ENCODE results near the gene ID3.

Gene ID3

GRCh38 chr1:23559136-23559984 lies at the start of gene ID3:
Gene ID3, minus strand, starts transcription at chr1:23559501. Its CDS starts 75 bp downstream, at chr1:23559426.
- peak; percentile 95 for DNase-seq

- no peak for DNase-seq
Measured at GRCh38 chr1:23607944-23608343, 48.6 kb upstream of the ID3 start.

- DNase-seq: no peak
Measured at GRCh38 chr1:23601968-23602876, 42.9 kb upstream of the ID3 start.

GRCh38 chr1:23601135-23601967 lies 42.0 kb upstream of the ID3 start:
- no peak for DNase-seq

- no peak for DNase-seq
Measured at GRCh38 chr1:23600283-23600682, 41.0 kb upstream of the ID3 start.

GRCh38 chr1:23599125-23599524 lies 39.8 kb upstream of the ID3 start:
- DNase-seq: no peak

- no peak for DNase-seq
Measured at GRCh38 chr1:23598424-23598823, 39.1 kb upstream of the ID3 start.

- peak; percentile 33 for DNase-seq
Measured at GRCh38 chr1:23597635-23598388, 38.5 kb upstream of the ID3 start.

GRCh38 chr1:23596382-23597358 lies 37.4 kb upstream of the ID3 start:
- DNase-seq: no peak

GRCh38 chr1:23594927-23595353 lies 35.6 kb upstream of the ID3 start:
- no peak for DNase-seq

- DNase-seq: no peak
Measured at GRCh38 chr1:23594149-23594907, 35.0 kb upstream of the ID3 start.

- peak; percentile 53 for DNase-seq
Measured at GRCh38 chr1:23593556-23594148, 34.4 kb upstream of the ID3 start.

- DNase-seq: no peak
Measured at GRCh38 chr1:23593042-23593521, 33.8 kb upstream of the ID3 start.

- DNase-seq: peak; percentile 97
Measured at GRCh38 chr1:23592209-23592892, 33.0 kb upstream of the ID3 start.

- DNase-seq: no peak
Measured at GRCh38 chr1:23591460-23592208, 32.3 kb upstream of the ID3 start.

GRCh38 chr1:23590058-23590783 lies 30.9 kb upstream of the ID3 start:
- no peak for DNase-seq

- DNase-seq: no peak
Measured at GRCh38 chr1:23589585-23589986, 30.3 kb upstream of the ID3 start.

Measured in NCI-H446 treated with DMSO at 0.1 percent for 48 hours (cell line).